ENCODE data around the gene TBC1D1. TPM values are rescaled to one million over a fixed set of nuclear protein-coding genes. Genes with fewer than 3 reads are reported as not detected.

Gene TBC1D1
- total RNA-seq, 1 experiment from 2014 or later, result 104 TPM

- no peak for DNase-seq (ENCODE audit: low spot score)
Measured at GRCh38 chr4:38166768-38167167, 275.9 kb downstream of the TBC1D1 start.

GRCh38 chr4:38167973-38168372 is 277.1 kb downstream of the TBC1D1 start:
- DNase-seq (ENCODE audit: low spot score), result no peak

GRCh38 chr4:38169524-38169923 is 278.6 kb downstream of the TBC1D1 start:
- peak; percentile 45 for DNase-seq (ENCODE audit: low spot score)

- no peak for DNase-seq (ENCODE audit: low spot score)
Measured at GRCh38 chr4:38170338-38171169, 279.7 kb downstream of the TBC1D1 start.

GRCh38 chr4:38172078-38172477 is 281.2 kb downstream of the TBC1D1 start:
- DNase-seq (ENCODE audit: low spot score), result no peak

GRCh38 chr4:38173935-38174518 is 283.1 kb downstream of the TBC1D1 start:
- DNase-seq (ENCODE audit: low spot score), result no peak

- DNase-seq (ENCODE audit: low spot score), result no peak
Measured at GRCh38 chr4:38174801-38175200, 283.9 kb downstream of the TBC1D1 start.

GRCh38 chr4:38176165-38176564 is 285.3 kb downstream of the TBC1D1 start:
- no peak for DNase-seq (ENCODE audit: low spot score)

GRCh38 chr4:38177035-38177546 is 286.2 kb downstream of the TBC1D1 start:
- DNase-seq (ENCODE audit: low spot score), result no peak

- DNase-seq (ENCODE audit: low spot score), result no peak
Measured at GRCh38 chr4:38177641-38178391, 286.9 kb downstream of the TBC1D1 start.

- no peak for DNase-seq (ENCODE audit: low spot score)
Measured at GRCh38 chr4:38178392-38178995, 287.6 kb downstream of the TBC1D1 start.

- peak; percentile 95 for DNase-seq (ENCODE audit: low spot score)
Measured at GRCh38 chr4:38179690-38180377, 288.9 kb downstream of the TBC1D1 start.

- DNase-seq (ENCODE audit: low spot score), result peak; percentile 71
Measured at GRCh38 chr4:38180456-38180855, 289.6 kb downstream of the TBC1D1 start.

GRCh38 chr4:38181286-38181685 is 290.4 kb downstream of the TBC1D1 start:
- no peak for DNase-seq (ENCODE audit: low spot score)

GRCh38 chr4:38182334-38182998 is 291.6 kb downstream of the TBC1D1 start:
- no peak for DNase-seq (ENCODE audit: low spot score)

- no peak for DNase-seq (ENCODE audit: low spot score)
Measured at GRCh38 chr4:38184404-38184803, 293.5 kb downstream of the TBC1D1 start.

GRCh38 chr4:38185406-38186144 is 294.7 kb downstream of the TBC1D1 start:
- DNase-seq (ENCODE audit: low spot score), result no peak

GRCh38 chr4:38188136-38188535 is 297.3 kb downstream of the TBC1D1 start:
- no peak for DNase-seq (ENCODE audit: low spot score)

- no peak for DNase-seq (ENCODE audit: low spot score)
Measured at GRCh38 chr4:38188631-38189101, 297.8 kb downstream of the TBC1D1 start.
